ENCODE results near the gene MROH8.

MROH8 gene

DNA sequence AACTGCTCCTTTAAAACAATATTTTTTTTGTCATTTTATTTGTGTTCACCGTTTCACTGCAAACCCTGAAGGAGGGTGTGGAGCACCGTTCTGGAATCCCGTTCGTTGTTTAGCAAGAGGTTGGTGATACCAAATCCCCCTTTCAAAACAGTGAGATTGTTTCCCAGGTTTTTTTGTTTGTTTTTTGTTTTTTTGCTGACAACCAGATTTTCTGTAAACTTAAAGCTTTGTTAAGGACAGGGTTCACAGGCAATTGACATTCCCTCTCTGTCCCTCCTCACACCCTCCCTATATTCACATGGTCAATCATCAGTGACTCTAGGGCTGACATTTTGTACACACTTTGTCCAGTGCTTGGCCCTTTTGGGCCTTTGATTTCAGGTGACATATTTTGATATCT is 21.0 kb upstream of the MROH8 start:
- in situ Hi-C loops (cut with MboI; ENCODE audit: low sequenced_read_pairs), result no loop called here

DNA sequence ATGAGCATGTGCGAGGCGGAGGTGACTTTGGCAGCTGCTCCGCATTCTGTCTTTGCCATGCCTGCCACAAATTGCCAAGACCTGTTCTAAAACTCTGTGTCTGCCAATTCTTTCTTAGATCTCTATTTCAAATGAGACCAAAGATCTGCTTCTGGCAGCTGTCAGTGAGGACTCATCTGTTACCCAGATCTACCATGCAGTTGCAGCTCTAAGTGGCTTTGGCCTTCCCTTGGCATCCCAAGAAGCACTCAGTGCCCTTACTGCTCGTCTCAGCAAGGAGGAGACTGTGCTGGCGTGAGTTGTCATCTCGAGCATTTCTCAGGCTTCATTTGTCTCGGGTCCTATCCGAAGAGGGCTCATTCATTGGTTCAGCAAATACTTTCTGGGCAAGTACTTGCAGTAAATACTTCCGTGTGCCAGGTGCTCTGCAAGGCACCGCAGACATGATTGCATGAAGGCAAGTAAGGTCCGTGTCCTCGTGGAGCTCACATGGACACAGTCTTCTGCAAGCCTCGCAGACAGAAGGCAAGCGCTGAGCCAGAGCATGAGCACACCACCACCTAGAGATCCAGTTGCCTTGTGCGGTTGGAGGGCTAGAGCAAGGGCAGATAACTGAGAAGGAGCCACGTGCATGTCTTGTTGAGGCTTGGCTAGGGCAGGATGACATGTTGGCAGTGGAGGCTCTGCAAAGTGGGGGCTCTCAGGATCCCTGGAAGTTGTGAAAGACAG is 19.7 kb upstream of the MROH8 start:
- in situ Hi-C loops (cut with MboI; ENCODE audit: low sequenced_read_pairs), result loop anchor here (5.0 kb wide), 1 partner anchor 333 kb away; no protein-coding TSS in a partner anchor

DNA sequence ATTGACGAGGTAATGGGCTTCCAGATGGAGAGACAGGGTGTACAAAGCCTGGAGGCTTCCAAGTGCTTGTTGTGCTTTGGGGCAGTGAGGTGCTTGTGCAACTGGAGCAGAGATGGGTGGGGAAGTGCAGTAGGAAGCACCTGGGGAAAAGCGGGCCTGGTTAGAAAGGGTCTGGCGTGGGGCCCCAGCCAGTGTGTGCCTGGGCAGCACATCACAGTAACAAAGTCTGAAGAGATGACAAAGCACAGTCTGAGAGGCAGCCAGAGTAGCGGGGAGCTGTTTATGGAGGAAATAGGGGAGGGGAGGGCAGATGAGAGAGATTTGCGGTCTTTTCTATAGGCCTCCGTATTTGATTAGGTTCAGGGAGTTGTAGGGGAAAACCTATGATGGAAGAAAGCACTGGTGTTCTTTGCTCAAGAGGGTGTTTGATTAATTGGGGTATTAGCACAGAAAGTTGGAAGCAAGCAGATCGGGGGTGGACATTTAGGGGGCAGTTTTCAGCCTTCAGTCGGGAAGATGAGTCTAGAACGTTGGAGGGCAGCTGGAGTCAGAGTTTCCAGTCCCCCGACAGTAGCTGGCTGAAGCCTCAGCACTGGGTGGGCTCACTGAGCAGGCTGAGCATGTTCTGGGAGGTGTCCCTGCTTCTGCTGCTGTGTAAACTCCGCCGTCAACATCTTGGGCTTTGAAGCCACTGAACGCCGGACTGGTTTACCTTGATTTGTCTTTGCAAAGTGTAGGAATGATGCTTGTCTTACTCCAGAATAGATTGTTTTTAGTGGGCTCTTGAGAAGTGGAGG is 15.5 kb upstream of the MROH8 start:
- in situ Hi-C loops (cut with MboI; ENCODE audit: low sequenced_read_pairs), result loop anchor here (5.0 kb wide), 1 partner anchor 337 kb away; no protein-coding TSS in a partner anchor

DNA sequence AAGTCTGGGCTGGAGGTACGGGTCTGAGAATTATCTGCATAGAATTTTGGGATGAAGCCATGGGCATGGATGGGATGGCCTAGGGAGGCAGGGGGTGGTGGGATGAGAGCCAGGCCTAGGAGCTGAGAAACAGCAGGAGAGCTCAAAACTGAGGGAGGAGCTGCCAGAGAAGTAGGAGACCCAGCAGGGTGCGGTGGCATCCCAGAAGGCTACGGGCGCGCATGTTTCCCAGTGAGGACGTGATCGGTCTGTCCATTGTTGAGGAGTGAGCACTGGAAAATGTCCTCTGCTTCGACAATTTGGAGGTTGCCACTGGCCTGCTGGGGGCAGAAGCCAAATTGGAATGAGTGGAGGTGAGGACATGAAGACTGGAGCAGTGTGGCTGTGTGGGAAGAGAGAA is 14.5 kb upstream of the MROH8 start:
- in situ Hi-C loops (cut with MboI; ENCODE audit: low sequenced_read_pairs), result no loop called here

DNA sequence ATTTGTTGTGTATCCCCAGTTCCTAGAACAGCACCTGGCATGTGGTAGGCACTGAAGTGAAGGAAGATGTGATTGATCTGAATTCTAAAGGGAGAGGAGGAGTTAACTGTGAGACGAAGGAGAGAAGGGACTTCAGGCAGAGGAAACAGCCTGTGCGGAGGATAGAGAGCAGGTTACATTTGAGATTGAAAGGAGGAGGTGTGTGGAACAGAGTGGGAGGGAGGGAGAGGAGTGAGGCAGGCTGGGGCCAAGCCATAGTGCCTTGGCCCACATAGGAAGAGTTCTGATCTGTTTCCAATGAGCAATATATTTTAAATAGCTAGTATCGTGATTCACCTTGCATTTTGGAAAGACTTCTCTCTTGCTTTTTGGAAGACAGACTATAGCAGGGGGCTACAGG is 13.9 kb upstream of the MROH8 start:
- in situ Hi-C loops (cut with MboI; ENCODE audit: low sequenced_read_pairs), result no loop called here

DNA sequence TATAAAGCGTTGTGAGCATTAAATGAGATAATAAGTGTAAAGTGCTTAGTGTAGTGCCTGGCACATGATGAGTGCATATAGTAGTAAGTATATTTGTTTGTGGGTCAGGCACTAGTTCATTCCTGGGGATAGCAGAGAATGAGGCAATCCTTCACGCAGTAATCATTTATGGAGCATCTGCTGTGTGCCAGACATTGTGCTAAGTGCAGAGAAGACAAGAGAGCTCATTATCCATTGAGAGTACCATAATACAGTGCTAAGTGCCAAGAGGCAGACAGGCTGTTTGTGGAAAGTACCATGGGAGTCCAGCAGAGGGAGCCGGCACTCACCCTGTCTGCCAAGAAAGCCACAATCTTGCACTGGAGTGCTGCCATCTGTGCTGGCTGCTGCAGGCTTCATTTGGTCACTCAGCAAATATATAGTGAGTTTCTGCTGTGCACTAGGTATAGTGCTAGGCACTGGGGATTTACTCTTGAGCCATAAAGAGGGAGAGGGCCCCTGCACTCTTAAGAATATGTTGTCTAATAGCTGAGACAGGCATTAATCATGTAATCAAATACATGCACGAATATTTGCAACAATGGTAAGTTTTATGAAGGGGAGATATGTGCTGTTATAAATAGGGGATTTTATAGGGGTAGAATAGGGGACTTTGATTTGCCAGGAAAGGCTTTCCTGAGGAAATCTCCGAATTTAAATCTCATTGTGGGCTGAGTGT is 12.9 kb upstream of the MROH8 start:
- in situ Hi-C loops (cut with MboI; ENCODE audit: low sequenced_read_pairs), result no loop called here

DNA sequence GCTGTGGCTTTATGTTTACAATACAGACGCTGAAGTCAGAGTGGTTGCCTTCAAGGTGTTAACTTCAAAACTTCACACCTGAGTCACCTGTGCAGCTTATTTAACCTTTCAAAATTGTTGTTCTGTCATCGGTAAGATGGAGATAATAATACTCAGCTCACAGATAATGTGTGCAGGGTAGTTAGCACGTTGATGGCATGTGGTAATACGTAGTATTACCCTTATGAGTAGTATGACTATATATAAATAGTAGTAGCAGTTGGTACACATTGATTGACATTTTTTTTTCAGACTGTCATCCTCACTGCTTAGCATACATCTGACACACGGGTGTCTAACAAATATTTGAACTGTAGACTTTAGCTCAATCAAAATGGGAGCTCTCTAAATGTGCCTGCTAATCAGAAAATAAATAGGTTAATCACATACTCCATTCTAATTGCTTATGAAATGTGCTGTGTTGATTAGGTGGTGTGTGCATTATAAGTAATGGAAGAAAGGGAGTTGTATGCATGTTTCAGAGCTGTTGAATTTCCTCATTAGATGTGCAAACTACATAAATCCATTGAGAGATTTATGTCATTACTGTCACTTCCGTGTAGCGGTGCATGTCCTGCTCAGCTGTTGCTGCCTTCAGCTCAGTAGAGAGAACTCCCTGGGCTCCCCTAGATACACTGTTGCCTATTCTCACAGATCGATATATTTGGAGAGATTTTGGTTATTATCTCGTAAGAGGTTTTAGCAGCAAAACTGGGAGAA is 11.2 kb upstream of the MROH8 start:
- in situ Hi-C loops (cut with MboI; ENCODE audit: low sequenced_read_pairs), result no loop called here

DNA sequence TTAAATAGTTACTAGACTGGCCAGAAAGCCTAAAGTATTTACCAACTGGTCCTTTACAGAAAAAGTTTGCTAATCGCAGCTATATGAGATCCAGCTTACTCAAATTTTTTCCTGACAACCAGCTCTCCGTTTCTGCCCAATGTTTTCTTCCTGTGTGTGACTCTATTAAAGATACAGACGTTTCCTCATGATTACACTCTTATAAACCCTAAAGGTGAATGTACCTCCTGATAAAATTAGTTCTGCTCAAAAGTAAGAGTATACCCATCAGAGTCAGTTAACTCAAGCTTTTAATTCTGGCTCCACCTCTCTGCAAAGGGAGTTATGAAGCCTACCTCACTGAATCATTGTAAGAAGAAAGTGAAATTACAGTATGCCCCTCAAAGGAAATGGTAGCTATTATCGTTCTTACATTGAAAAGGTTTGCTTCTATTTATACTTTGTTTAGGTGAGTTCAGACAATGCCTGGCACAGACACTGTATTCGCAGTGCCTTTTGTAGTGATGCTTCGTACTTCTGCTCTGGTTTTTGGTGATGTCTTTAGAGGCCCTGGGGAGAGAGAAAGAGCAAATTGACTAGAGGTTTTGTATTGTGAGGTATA is 10.2 kb upstream of the MROH8 start:
- in situ Hi-C loops (cut with MboI; ENCODE audit: low sequenced_read_pairs), result no loop called here

DNA sequence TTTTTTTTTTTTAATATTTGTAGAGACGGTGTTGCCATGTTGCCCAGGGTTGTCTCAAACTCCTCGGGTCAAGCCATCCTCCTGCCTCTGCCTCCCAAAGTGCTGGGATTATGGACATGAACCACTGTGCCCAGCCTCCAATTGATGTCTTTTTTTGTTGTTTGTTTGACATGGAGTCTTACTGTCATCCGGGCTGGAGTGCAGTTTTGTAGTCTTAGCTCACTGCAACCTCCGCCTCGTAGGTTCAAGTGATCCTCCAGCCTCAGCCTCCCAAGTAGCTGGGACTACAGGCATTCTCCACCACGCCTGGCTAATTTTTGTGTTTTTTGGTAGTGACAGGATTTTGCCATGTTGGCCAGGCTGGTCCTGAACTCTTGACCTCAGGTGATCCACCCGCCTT is 9.4 kb upstream of the MROH8 start:
- in situ Hi-C loops (cut with MboI; ENCODE audit: low sequenced_read_pairs), result no loop called here

DNA sequence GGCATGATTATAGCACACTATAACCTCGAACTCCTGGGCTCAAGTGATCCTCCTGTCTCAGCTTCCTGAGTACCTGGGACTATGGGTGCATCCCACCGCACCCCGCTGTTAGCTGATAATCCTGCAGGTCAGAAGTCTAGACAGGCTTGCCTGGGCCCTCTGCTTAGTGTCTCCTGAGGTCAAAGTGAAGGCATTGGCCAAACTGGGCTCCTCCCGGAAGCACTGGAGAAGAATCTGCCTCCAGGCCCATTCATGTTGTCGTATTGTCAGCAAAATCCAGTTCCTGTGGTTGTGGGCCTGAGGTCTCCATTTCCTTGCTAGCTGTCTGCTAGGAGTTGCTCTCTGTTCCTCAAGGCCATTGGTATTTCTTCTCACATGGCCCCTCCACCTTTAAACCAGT is 6.3 kb upstream of the MROH8 start:
- in situ Hi-C loops (cut with MboI; ENCODE audit: low sequenced_read_pairs), result no loop called here

DNA sequence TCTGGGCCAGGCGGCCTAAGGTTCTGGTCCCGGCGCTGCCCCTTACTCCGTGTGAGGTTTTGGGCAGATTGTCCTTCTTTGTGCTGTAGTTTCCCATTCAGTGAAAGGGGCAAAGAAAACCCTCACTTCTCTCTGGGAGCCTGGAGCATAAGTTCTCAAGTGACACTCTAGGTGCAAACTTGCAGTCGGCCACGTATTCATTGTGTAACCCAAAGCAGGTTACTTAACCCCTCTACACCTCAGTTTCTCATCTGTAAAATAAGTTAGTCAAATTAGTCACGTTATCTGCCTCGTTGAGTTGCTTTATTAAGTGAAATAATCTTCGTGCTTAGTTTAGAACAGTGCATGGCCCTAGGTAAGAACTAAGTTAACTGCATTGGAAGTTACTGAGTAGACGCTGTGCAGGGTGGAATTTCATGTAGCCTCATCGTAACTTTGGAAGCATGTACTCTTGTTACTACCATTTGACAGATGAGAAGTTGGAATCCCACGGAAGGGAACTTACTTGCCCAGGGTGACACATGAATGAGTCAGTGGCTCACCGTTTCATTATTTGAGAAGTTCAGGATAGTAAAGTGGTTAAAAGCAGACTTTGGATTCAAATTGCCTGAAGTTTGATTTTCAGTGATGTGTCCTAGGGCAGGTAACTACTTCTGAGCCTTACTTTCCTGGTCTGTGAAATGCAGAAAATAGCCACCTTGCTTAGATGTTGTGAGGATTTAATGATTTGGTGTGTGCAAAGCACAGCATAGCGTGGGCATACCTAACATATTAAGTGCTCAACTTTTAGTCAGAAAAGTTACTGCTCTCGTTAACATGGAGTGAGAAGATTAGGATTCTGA is 556 bp upstream of the MROH8 start:
- in situ Hi-C loops (cut with MboI; ENCODE audit: low sequenced_read_pairs), result no loop called here

DNA sequence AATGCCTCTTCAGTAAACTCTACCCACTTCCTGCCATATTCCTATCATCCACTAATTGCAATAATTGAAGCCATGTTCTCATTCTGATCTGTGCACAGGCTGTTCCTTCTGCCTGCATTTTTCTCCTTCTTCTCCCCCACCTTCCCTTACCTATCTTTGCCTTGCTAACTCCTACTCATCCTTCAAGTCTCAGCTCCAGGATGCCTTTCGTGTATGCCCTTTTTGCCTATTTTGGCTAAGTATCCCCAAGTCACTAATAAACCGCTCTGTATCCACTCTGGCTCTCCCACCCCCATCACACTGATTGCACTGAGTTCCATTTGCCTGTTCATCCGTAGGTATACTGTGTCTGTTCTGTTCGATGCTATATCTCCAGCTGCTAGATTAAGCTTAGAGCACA is 6.5 kb downstream of the MROH8 start:
- in situ Hi-C loops (cut with MboI; ENCODE audit: low sequenced_read_pairs), result no loop called here

DNA sequence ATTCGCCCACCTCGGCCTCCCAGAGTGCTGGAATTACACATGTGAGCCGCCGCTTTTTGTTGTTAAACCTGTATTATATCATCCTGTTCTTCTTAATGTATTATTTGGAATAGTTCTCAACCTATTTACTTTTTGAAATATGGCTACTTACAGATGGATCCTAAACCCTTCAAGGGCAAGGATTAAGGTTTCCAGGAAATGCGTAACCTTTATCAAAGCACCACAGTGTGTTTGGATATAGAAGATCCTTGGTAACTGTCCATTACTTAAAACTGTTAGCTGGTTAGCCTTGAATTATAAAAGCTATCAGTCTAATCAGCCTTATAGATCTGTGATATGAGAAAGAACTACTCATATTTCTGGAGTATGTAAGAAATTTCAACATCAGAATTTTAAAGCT is 12.5 kb downstream of the MROH8 start:
- in situ Hi-C loops (cut with MboI; ENCODE audit: low sequenced_read_pairs), result no loop called here

DNA sequence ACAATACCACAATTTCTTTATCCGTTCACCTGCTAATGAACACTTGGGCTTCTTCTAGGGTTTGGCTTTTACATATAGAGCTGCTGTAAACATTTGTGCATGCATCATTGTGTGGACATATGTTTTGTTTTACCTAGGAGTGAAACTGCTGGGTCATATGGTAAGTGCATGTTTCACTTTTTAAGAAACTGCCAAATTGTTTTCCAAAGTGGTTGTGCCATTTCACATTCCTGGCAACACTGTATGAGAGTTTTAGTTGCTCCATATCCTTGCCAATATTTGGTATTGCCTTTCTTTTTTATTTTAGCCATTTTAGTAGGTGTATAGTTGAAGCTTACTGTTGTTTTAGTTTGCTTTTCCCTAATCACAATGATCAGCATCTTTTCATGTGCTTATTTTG is 14.3 kb downstream of the MROH8 start:
- in situ Hi-C loops (cut with MboI; ENCODE audit: low sequenced_read_pairs), result no loop called here

DNA sequence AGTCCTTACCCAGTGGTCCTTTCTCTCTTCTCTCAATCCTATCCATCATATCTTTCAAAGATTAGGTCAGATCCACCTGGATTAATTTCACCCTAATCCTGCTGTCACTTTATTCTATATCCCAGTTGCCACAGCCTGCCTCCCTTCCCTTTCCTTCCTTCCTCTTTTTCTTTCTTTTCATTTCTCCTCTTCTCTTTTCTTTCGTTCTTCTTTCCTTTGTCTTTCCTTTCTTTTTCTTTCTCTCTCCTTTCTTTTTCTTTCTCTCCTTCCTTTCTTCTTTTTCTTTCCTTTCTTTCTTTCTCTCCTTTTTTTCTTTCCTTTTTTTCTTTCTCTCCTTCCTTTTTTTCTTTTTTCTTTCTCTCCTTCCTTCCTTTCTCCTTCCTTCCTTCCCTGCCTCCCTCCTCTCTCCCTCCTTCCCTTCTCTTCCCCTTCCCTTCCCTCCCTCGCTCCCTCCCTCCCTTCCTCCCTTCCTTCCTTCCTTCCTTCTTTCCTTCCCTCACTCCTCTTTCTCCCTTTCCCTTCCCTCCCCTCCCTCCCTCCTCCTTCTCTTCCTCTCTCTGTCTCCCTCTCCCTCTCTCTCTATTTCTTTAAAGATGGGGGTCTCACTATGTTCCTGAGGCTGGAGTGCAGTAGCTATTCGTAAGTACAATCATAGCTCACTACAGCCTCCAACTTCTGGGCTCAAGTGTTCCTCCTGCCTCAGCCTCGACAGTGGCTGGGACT is 15.4 kb downstream of the MROH8 start:
- in situ Hi-C loops (cut with MboI; ENCODE audit: low sequenced_read_pairs), result no loop called here

DNA sequence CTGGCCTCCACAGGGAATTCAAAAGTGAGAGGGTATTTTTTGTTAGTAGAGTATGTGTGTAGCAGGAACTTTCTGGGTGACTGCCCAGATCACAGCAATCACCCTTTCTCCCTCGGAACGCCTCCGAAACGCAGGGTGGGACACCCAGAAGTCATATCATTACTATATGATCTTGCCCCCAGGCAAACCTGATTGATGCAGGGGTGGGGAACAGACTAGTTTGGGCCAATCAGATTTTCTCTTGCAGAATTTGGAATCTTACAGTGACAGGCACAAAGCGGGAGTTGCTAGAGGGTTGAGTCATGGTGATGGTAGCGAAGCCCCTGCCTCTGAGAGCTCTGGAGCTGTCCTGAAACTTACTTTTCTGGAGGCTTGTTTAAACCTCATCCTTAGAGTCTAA is 16.7 kb downstream of the MROH8 start:
- in situ Hi-C loops (cut with MboI; ENCODE audit: low sequenced_read_pairs), result no loop called here

DNA sequence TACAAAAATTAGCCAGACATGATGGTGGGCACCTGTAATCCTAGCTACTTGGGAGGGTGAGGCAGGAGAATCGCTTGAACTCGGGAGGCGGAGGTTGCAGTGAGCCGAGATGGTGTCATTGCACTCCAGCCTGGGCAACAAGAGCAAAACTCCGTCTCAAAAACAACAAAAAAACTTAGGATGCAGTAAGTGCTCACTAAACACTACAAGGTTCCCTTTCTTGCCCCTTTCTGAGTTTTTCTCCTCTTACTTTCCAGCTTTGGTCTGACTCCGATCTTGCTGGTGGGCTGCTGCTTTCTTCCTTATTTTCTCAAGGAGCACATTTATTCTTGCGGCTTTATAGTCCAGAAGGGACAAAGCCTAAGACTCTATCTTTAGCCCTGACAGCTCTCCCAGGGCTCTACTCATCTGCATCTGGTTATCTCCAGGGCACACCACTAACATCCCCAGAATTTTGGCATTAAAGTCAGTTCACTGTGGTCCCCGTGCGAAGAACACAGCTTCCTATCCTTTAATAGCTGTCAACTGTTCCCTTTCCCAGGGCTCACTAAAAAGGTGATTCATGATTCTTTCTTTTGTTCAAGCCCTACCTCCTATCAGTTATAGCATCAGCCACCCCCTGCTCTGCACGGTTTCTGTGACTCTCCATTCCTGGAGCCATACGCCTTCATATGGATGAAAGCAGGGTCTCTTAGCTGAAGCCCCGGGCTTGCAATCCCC is 17.4 kb downstream of the MROH8 start:
- in situ Hi-C loops (cut with MboI; ENCODE audit: low sequenced_read_pairs), result no loop called here

DNA sequence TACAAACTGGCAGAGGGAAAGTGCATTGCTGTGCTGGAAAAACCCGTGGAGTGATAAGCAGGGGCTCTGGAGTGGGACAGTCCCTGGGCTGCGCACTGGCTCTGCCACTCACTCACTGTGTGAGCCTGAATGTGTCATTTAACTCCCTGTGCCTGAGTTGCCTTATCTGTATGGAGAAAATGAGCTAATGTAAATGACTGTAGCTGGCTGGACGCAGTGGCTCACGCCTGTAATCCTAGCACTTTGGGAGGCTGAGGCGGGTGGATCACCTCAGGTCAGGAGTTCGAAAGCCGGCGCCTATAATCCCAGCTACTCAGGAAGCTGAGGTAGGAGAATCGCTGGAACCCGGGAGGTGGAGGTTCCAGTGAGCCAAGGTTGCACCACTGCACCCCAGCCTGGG is 18.7 kb downstream of the MROH8 start:
- in situ Hi-C loops (cut with MboI; ENCODE audit: low sequenced_read_pairs), result no loop called here
